Astrocyte (in vitro differentiated cells and primary cell): ENCODE measurements around the gene DISP3. TPM values are rescaled to one million over a fixed set of nuclear protein-coding genes. Genes with fewer than 3 reads are reported as not detected.

Experiments
- DNase-seq: peaks from one replicate; pipeline ENCODE4 v3.0.0-alpha.2; 2010; ENCODE audit warnings: low read depth
- FAIRE-seq: peaks from 2 replicates; lab custom pipeline; 2011; peaks lifted over from hg19 to GRCh38; lab: Jason Lieb, UNC
- H2AFZ ChIP-seq: 2 replicates; pipeline ENCODE4 v1.6.0; 2012; ENCODE audit warnings: low read depth, low read length, inconsistent platforms
- H3K27ac ChIP-seq: 2 replicates; pipeline ENCODE4 v1.5.1; 2011; ENCODE audit warnings: low read depth, low read length, inconsistent platforms
- H3K27me3 ChIP-seq: 2 replicates; pipeline ENCODE4 v1.6.0; 2011; ENCODE audit warnings: low read length, inconsistent platforms; ENCODE audit not compliant: insufficient read depth
- H3K36me3 ChIP-seq: 2 replicates; pipeline ENCODE4 v1.5.1; 2011; ENCODE audit warnings: low read length, inconsistent platforms; ENCODE audit not compliant: insufficient read depth
- H3K4me1 ChIP-seq: 2 replicates; pipeline ENCODE4 v1.5.1; 2011; ENCODE audit warnings: low read length, inconsistent platforms; ENCODE audit not compliant: insufficient read depth
- H3K4me2 ChIP-seq: 2 replicates; pipeline ENCODE4 v1.6.0; 2012; ENCODE audit warnings: low read length, inconsistent platforms
- H3K4me3 ChIP-seq: 2 replicates; pipeline ENCODE4 v1.5.1; 2011; ENCODE audit warnings: low read depth, mild to moderate bottlenecking, low read length, inconsistent platforms; ENCODE audit not compliant: insufficient read depth
- H3K79me2 ChIP-seq: 2 replicates; pipeline ENCODE4 v1.6.0; 2012; ENCODE audit warnings: mild to moderate bottlenecking, low read length, inconsistent platforms; ENCODE audit not compliant: insufficient read depth
- H3K9ac ChIP-seq: 2 replicates; pipeline ENCODE4 v1.6.0; 2012; ENCODE audit warnings: mild to moderate bottlenecking, low read length, inconsistent platforms
- H3K9me3 ChIP-seq: 2 replicates; pipeline ENCODE4 v1.5.1; 2012; ENCODE audit warnings: low read depth, mild to moderate bottlenecking, low read length, inconsistent platforms; ENCODE audit not compliant: insufficient read depth
- H4K20me1 ChIP-seq: 2 replicates; pipeline ENCODE4 v1.6.0; 2012; ENCODE audit warnings: low read length, inconsistent platforms; ENCODE audit not compliant: insufficient read depth
- H3K27ac Mint-ChIP-seq: one replicate; pipeline ENCODE4 v1.8.0; 2021; ENCODE audit warnings: mild to moderate bottlenecking, mixed read lengths; ENCODE audit not compliant: unreplicated experiment
- H3K27me3 Mint-ChIP-seq: one replicate; pipeline ENCODE4 v1.8.0; 2021; ENCODE audit warnings: low read depth, mixed read lengths; ENCODE audit not compliant: unreplicated experiment
- H3K36me3 Mint-ChIP-seq: one replicate; pipeline ENCODE4 v1.8.0; 2021; ENCODE audit warnings: low read depth, mixed read lengths; ENCODE audit not compliant: unreplicated experiment
- H3K4me1 Mint-ChIP-seq: one replicate; pipeline ENCODE4 v1.8.0; 2021; ENCODE audit warnings: low read depth, mixed read lengths; ENCODE audit not compliant: unreplicated experiment
- H3K4me3 Mint-ChIP-seq: one replicate; pipeline ENCODE4 v1.8.0; 2021; ENCODE audit warnings: mild to moderate bottlenecking, moderate library complexity, mixed read lengths; ENCODE audit not compliant: unreplicated experiment
- H3K9me3 Mint-ChIP-seq: one replicate; pipeline ENCODE4 v1.8.0; 2021; ENCODE audit warnings: mild to moderate bottlenecking, mixed read lengths; ENCODE audit not compliant: unreplicated experiment
- CTCF ChIP-seq: IDR thresholded peaks from 2 replicates; pipeline ENCODE4 v1.5.1; 2011; ENCODE audit warnings: low read depth, mild to moderate bottlenecking, inconsistent platforms, low read length, moderate library complexity; ENCODE audit not compliant: insufficient read depth
- EZH2 ChIP-seq: IDR thresholded peaks from 2 replicates; pipeline ENCODE4 v1.6.1; 2012; ENCODE audit warnings: mild to moderate bottlenecking, low read length, inconsistent platforms; ENCODE audit not compliant: insufficient read depth
- total RNA-seq: library from RNA; stranded (reverse); gene quantifications from 2 replicates; pipeline ENCODE4 v1.2.1, GENCODE V29; 2021

Gene DISP3
- total RNA-seq, 1 donor from 2014 or later = 0.32 TPM

GRCh38 chr1:11515368-11516300, 36.7 kb downstream of the DISP3 start:
- Histone ChIP-seq H3K9ac (no peak overlapping the region), H3K79me2 (no peaks in the 10 kb centered on the region), H3K4me3 (no peak overlapping the region), H3K36me3 (no peaks in the 10 kb centered on the region), H3K4me1 (no peaks in the 10 kb centered on the region), H4K20me1 (no peaks in the 10 kb centered on the region), H3K27me3 (no peaks in the 10 kb centered on the region), H3K4me2 (no peak overlapping the region), H3K27ac (no peak overlapping the region), H3K9me3 (no peaks in the 10 kb centered on the region), H2AFZ (no peak overlapping the region)
- FAIRE-seq (no peak), DNase-seq (no peak)
- H3K4me1 Mint-ChIP-seq = no peaks in the 10 kb centered on the region
- peaks cover 27% of the 10 kb centered on the region for H3K27me3 Mint-ChIP-seq
- peaks cover 7% of the 10 kb centered on the region for H3K36me3 Mint-ChIP-seq
- H3K4me3 Mint-ChIP-seq = no peak overlapping the region
- H3K27ac Mint-ChIP-seq = no peak overlapping the region
- peaks cover 16% of the 10 kb centered on the region for H3K9me3 Mint-ChIP-seq
- TF ChIP-seq EZH2 (no peak), CTCF (no peak)

- H3K36me3 ChIP-seq = no peaks in the 10 kb centered on the region
- H3K9ac ChIP-seq = no peak overlapping the region
- no peak overlapping the region for H2AFZ ChIP-seq
- no peak overlapping the region for H3K27ac ChIP-seq
- H3K9me3 ChIP-seq = no peaks in the 10 kb centered on the region
- no peak for FAIRE-seq
- no peak for DNase-seq
- Mint-ChIP-seq H3K27me3 (peaks cover 32% of the 10 kb centered on the region), H3K27ac (no peak overlapping the region), H3K4me3 (no peak overlapping the region), H3K4me1 (no peaks in the 10 kb centered on the region), H3K9me3 (peaks cover 12% of the 10 kb centered on the region), H3K36me3 (peaks cover 6% of the 10 kb centered on the region)
- TF ChIP-seq CTCF = no peak
- H3K4me1 ChIP-seq = no peaks in the 10 kb centered on the region
- no peak overlapping the region for H3K4me3 ChIP-seq
- no peaks in the 10 kb centered on the region for H3K79me2 ChIP-seq
- H3K4me2 ChIP-seq = no peak overlapping the region
- H4K20me1 ChIP-seq = no peaks in the 10 kb centered on the region
- no peaks in the 10 kb centered on the region for H3K27me3 ChIP-seq
Observed at GRCh38 chr1:11516961-11517635, 38.1 kb downstream of the DISP3 start.
